HG03108 (cell line): ENCODE measurements around the gene QRFP.
"Not testable (repeated sequence)": the region's sequence is repeated elsewhere in the genome, so short reads cannot be mapped to it uniquely, and the experiment has no call there.

Experiments used
- ATAC-seq: cut with Tn5 transposase; IDR thresholded peaks from one replicate; pipeline ENCODE4 v1.9.1; 2021; ENCODE audit warnings: moderate library complexity; ENCODE audit not compliant: unreplicated experiment

QRFP gene

DNA sequence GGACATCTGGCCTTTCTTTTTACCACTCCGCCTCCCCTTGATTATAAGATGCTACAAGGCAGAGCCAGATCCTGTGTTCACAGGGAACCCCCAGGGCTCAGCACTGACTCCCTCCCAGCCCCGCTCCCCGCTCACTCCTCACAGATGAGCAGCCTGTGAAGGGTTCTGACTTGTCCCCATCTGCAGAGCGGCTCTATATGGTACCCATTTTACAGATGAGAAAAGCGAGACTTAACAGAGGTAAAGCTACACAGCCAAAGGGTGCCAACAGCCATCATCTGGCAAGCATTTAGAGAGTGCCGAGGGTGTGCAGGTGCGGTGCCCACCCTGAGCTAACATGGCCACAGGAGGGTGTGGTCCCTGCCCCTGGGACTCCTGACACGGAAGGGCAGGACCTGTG is 23.6 kb upstream of the QRFP start:
- ATAC-seq: no peak

DNA sequence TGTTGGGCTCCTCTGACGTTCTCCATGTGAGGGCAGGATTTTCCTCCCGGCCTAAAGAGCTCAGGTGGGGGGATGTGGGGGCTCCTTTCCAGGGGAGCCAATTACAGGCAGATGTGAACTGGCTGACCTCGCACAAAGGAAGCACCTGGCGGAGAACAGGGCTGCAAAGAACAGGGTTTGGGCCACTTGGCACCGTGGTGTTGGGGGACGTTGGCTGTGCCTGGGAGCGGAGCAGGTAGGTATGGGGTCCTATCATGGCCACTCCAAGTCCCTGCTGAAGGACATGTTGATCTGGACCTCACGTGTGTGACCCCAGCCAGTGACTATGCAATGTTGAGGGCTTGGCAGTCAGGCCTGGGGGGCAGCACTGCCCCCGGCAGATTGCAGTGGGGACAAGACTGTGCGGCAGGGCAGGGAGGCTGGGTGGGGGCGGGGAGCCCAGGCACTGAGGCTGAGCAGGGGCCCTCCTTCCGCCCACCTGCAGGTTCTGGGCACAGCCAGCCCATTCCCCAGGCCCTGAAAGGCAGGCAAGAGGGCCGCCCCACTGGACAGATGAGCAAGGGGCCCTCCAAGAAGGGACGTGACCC is 23.0 kb upstream of the QRFP start:
- no peak for ATAC-seq

DNA sequence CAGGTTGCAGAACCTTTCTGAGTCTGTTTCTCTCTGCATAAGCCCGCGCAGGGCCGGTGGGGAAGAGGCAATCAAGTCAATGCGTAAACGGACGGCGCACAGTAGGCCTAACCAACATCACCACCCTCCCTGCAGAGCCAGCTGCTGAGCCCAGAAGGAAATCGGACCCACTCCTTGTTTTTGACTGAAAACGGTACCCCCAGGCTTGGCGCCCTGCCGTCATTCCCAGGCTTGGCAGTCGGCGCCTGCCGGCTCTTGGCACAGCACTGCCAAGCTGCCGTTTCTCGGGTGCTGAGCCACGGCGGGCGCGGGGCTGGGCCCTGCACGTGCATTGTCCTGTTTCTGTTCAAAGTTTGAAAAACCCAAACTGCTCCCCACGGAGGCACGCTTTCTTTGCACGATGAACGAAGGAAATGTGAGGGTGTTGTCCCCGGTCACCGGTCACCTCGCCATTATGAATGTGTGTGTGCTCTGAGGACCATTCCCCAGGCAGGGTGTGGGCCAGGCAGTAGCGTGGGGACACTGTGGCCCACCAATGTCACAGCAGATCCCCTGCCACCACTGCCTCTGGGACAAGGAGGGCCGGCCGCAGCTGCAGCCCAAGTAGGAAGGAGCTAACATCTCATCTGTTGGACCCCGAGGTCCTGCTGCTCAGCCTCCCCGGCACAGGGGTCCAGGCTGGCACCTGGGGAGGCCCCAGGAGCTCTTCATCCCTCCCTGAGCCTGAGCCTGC is 22.4 kb upstream of the QRFP start:
- ATAC-seq: no peak

DNA sequence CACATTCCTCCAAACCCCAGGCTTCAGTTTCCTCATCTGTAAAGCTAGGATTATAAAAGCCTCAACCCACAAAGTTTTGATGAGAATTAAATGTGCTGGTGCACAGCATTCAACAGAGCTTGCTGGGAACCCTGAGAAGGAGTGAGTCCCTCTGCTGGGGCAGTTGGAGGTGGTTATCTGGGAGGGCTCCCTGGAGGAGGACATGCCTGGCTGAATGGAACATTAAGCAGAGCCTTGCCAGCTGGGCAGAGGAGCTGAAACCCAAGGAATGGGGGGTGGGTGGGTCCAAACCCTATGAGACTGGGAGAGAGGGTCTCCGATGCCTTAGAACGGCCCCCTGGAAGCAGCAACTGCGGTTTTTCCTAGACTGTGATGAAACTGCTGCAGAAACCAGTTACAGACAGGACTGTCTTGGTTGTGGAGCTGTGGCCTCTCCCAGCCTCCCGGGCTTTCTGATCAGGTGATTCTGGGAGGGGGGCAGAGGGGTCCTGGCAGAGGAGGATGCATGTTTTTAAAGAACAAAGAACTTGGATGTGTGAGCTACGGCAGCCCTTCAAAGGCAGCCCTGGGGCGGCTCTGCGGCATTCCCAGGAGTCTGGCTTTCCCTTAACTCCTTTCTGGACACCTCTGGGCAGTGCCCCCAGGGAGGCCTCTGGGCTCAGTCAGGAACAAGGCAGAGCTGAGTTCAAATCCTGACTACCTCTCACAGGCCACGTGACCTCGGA is 21.7 kb upstream of the QRFP start:
- no peak for ATAC-seq

DNA sequence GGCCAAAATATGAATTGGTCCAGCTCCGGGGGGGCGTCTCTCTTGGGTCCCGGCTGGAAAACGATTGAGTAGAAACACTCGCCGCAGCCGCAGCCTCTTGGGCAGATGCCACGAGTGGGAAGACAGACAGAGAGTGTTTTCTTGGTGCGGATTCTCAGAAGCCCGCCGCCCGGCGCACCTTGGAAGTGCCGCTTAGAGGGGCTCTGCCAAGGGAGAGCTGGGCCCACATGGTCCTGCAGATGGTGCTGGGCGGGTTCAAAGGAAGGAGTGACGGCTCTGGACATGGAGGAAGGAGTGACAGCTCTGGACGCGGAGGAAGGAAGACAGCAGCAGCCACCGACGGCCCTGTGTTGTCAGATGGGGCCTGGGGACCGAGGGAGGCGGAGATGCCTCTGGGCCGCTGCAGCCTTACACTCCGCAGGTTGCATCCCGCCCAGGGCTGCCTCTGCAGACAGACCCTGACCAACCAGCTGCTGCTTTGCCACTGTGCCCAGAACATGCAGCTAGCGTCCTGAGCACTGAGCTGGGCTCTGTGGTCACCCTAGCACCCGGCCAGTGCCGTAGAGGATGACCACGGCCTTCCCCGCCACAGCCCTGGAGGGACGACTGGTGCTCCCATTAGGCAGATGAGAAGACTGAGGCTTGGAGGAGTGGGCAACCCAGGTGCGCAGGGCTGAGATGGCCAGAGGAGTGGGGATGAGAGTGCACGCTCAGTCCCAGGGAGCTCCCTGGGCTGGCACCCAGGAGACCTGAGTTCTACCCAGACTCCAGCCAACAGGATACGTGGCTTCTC is 20.8 kb upstream of the QRFP start:
- no peak for ATAC-seq

DNA sequence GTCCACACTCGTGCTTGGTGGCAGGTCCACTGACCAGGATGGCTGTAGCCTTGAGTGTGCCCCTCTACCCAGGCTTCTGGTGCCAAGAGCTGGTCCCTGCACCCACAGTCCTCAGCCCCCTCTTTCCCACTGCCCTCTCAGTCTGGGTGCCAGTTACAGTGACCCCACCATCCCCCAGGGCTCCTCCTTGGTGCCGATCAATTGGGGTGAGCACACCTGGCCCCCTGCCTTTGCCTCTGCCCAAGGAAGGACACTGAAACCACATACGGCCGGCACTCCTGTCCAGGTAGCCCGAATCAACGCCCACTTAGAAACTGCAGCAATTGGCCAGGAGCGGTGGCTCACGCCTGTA is 18.5 kb upstream of the QRFP start:
- no peak for ATAC-seq

DNA sequence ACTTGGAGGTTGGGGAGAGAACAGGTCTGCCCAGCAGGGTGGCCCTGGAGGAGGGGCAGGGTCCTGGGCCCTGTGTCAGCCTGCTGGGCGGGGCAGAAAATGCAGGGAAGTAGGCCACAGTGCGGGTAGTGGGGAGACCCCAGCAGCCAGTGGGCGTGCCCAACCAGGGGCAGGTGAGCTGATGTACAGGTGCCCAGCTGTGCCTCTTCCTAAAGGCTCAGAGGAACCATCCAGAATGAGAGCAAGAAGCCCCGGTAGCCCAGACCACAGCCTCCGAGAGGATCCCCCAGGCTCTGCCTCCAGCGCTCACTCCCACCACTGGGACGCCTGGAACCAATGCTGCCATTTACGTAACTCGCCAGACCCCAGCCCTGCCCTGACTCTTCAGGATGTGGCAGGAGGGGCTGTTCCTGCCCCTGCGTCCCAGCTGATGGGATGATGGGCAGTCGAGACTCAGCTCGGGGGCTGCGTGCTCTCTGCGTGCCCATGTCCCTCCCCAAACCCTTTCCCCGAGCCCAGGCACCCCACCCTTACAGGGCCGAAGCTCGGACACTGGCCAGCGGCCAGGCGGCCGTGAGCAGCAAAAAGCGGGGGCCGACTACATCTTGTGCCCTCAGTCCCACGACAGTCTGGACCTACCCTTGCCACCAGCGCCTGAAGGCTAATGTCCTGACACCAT is 17.9 kb upstream of the QRFP start:
- ATAC-seq: no peak

DNA sequence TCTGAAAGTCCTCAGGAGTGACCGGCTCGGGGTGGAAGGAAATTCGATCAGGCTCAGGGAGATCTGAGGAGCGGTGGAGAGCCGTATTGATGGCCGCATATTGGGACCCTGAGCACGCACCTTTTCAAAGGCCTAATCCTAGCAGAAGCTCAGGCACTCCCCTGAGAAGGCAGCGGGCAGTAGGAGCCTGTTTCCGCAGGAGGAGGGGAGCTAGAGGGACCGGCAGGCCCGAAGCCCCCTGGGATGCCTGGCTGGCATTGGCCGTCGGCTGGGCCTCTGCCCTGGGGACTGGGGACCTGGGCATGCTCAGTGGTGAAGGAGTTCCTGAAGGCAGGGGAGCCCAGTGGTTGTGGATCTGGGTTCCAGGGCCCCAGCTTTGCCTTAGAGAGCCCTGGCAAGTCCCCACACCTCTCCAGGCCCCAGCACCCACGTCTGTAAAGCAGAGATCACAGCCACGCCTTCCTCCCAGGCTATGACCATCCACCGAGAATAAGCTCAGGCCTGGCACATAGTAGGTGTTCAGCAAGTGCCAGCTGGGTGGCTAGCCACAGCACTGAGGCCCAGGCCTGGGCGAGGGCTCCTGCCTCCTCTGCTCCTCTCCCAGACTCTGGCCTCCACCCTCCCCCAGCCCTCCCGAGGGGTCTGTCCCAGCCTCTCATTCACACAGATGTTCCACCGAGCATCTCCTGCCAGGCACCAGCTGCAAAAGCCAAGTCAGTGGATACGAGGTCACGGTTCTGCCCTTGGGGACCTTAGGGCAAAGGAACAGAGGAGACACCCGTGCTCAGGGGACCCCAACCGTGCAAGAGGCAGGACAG is 17.2 kb upstream of the QRFP start:
- no peak for ATAC-seq

DNA sequence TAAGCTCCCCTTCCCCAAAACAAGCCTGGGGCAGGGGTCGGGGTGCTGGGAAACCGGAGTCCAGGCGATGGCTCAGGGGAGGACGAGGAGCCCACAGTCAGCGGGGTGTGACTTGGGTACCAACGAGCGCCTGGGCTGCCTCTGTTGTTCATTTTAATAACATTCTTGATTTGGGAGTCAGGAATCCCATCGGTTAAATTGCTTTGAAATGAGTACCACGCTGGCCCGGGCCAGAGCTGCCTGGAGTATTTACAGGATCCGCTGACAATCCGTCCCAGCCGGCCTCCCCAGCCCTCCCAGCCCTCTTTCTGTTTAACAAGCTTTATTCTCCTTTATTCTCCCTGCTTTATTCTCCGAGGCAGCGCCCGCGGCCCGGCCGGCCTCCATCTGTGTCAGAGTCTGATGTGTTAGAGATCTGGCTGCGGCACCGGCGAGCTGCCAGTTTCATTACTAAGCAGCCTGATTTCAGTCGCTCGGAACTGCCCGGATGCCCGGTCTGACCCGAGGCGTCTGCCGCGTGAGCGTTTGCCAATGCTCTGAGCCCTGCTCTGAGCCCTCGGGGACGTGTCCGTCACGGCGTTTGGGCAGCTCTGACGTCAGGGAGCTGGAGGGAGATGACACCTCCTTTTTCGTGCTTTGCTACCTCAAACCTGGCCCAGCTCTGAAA is 16.5 kb upstream of the QRFP start:
- no peak for ATAC-seq

DNA sequence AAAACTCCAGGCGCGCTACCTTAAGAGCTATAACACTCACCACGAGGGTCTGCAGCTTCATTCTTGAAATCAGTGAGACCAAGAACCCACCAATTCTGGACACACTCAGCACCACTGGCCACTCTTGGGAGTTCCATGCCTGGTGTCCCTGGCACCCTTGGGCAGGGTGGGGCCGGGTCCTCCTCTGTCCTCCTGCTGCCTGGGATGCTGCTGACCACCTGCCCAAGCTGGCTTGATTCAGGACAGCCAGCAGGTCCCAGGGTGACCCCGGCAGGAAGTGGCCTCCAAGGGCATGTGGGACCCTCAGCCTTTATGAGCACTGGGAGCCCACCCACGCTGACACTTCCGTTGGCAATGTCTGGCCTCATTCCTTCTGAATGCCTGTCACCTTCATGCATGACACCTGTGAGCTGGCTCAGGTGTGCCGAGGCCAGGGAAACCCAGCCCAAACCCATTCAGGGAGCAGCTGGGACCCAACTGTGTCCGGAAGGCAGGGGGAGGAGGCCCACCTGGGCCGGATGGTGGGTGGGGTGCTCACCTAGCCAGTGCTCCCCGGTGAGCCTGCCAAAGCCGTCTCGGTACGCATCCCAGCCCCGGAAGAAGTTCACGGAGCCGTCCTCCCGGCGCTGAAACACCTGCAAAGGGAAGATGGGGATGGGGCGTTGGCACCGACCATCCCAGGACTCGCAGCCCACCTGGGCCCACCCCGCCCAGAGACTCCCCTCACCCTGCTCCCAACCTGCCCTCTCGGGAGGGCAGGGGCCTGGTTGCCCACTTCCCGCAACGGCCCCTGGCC is 14.8 kb upstream of the QRFP start:
- ATAC-seq: no peak

DNA sequence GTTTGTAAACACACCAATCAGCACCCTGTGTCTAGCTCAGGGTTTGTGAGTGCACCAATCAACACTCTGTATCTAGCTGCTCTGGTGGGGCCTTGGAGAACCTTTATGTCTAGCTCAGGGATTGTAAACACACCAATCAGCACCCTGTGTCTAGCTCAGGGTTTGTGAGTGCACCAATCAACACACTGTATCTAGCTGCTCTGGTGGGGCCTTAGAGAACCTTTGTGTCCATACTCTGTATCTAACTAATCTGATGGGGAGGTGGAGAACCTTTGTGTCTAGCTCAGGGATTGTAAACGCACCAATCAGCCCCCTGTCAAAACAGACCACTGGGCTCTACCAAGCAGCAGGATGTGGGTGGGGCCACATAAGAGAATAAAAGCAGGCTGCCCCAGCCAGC is 14.1 kb upstream of the QRFP start:
- not testable (repeated sequence) for ATAC-seq

DNA sequence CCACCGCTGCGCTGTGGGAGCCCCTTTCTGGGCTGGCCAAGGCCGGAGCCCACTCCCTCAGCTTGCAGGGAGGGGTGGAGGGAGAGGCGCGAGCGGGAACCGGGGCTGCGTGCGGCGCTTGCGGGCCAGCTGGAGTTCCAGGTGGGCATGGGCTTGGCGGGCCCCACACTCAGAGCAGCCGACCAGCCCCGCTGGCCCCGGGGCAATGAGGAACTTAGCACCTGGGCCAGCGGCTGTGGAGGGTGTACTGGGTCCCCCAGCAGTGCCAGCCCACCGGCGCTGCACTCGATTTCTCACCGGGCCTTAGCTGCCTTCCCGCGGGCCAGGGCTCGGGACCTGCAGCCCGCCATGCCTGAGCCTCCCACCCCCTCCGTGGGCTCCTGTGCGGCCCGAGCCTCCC is 13.4 kb upstream of the QRFP start:
- ATAC-seq: not testable (repeated sequence)

DNA sequence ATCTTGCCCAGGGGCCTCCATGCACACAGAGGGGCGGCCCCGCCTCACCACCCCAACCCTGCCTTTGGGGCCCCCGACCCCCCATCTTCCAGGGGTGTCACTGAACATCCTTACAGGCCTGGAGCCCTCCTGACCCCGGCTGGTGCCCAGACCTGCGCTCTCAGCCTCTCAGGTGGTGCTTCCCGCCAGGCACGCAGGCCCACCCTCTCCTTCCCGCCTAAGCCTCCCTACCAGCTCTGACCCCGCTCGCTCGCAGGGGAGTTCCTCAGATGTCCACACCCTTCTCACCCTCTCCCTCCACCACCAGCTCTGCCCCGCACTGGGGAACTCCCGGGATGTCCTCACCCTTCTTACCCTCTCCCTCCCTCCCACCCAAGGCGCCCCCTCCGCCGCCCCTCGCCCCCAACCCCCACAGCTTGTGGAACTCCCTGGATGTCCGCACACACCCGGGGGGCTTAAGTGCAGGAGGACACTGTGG is 12.3 kb upstream of the QRFP start:
- ATAC-seq: no peak

DNA sequence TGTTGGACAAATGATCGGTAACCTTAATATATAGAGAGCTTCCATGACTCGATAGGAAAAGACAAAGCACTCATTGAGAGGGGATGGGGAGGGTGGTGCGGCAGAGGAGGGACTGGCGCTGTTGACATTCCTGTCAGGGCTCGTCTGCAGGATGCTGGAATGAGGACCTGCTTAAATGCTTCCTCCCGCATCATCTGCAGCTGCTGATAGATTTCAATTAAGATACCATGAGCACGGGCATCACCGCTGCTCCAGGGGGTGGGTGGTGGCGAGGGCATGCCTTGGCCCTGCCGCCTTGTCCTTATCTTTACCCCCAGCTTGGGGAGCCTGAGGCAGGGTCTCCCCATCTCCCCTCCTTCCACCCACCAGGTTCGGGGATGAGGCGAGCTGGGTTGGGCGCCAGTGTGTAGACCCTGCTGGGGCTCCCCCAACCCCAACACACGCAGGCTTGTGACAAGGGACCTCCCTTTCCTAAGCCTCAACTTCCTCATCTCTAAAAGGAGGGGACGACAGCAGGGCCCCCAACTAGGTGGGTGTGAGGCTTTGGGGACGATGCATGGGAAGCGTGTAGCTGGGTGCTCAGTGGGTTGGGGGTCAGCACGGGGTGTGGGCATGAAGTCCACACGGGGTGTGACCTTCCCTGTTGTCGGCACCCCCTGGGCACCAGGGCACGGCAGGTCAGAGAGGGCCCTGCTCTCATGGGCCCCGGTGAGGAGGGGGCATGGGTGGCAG is 11.7 kb upstream of the QRFP start:
- no peak for ATAC-seq

DNA sequence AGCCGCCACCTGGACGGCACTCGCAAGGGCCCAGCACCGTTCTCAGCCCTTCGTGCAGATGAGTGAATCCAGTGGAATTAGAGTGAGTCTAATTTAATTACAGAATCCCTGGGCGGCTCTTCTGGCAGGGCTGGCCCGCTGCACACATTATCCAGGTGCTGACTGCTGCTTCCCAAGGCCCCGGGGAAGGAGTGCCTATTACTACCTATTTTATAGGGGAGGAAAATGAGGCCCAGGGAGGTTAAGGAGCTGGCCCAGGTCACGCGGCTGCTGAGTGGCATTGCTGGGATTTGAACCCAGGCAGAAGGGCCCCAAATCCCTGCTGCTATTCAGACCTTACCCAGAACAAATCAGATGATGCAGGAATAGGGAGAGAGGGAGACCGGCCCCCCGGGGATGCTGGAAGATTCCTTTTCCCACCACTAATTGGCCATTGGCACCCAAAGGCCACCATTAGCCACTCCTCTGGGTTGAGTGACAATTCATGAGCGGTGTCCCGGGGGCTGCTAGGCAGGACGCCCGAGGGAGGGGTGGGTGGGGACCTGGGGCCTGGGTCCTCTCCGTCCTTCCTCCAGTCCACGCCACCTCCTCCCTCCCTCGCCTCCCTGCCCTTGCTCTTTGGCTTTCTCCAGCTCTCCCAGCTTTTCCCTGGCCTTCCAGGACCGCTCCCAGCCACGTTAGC is 10.3 kb upstream of the QRFP start:
- ATAC-seq: no peak

DNA sequence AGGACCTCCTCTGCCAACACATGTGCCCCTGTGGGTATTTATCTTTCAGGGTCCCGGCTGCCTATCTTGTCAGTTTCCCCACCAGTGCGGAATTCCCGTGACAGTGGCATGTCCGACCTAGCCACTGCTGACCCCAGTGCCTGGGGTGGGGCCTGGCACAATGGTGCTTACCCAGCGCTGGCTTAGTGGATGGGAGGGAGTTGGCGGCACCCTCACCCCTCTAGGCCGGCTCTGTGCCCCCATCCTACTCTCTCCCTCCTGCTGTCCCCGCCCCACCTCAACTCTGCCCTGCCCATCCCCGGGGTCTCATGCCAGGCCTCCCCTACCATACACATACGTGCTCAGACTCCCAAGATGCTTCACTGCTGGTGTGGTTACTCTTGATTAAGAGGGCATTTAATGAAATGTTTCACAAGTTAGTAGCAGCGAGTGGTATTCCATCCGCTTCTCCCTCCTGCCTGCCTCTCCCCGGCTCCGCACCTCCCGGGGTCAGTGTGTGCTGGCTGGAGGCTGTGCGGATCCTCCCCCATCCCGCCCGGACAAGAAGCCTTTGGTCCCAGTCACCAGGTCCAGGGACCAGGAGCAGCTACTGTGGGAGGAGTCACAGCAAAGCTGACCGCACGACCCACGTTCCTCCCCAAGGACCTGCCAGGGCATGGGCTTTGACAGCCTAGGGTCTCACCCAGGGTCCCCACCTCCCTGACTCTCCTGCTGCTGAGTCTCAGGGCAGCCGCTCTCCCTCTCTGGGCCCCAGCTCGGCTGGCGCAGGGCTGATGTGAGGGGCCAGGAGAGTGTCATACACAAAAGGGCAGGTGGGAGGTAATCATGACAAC is 9.5 kb upstream of the QRFP start:
- ATAC-seq: no peak
